Suppressor macrophage treated with lipopolysaccharide for 1 hour (primary cell): ENCODE measurements around the gene SMG7.
"Not testable (repeated sequence)": the region's sequence is repeated elsewhere in the genome, so short reads cannot be mapped to it uniquely, and the experiment has no call there.

Experiments used
- DNase-seq, 3 donors: peaks; one replicate each; pipeline ENCODE4 v3.0.0-alpha.2; 2020 to 2022

Gene SMG7, protein sequence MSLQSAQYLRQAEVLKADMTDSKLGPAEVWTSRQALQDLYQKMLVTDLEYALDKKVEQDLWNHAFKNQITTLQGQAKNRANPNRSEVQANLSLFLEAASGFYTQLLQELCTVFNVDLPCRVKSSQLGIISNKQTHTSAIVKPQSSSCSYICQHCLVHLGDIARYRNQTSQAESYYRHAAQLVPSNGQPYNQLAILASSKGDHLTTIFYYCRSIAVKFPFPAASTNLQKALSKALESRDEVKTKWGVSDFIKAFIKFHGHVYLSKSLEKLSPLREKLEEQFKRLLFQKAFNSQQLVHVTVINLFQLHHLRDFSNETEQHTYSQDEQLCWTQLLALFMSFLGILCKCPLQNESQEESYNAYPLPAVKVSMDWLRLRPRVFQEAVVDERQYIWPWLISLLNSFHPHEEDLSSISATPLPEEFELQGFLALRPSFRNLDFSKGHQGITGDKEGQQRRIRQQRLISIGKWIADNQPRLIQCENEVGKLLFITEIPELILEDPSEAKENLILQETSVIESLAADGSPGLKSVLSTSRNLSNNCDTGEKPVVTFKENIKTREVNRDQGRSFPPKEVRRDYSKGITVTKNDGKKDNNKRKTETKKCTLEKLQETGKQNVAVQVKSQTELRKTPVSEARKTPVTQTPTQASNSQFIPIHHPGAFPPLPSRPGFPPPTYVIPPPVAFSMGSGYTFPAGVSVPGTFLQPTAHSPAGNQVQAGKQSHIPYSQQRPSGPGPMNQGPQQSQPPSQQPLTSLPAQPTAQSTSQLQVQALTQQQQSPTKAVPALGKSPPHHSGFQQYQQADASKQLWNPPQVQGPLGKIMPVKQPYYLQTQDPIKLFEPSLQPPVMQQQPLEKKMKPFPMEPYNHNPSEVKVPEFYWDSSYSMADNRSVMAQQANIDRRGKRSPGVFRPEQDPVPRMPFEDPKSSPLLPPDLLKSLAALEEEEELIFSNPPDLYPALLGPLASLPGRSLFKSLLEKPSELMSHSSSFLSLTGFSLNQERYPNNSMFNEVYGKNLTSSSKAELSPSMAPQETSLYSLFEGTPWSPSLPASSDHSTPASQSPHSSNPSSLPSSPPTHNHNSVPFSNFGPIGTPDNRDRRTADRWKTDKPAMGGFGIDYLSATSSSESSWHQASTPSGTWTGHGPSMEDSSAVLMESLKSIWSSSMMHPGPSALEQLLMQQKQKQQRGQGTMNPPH

DNA sequence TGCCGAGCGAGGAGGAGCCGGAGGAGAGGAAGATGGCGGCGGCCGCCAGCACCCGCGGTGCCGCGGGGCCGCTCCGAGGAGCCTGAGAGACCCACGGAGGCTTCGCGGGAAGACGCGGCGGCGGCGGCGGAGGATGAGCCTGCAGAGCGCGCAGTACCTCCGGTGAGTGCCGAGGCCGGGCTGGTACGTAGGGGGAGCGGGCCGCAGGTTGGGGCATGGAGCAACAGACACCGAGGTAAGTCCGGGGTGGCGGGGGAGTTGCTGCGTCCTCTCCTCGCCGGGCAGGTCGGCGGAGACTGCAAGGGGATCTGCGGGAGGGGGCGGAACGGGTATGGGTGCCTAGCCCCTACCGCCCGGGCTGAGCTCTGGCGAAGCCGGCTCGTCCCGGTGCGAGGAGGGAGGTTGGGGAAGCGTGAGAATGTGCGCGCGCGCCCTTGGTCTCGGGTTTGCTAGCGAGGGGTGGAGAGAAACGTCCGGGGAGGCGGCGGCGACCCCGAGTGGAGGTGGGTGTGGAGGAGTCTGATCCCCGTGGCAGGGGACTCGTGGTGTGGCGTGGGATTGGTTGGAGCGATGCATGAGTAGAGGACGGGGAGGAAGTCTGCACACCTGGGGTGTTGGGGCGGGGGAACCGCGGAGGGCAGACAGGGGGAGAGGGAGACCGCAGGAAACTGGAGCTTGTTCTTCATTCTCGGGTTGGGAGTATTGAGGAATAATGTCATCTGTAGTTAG lies at the start of gene SMG7:
Gene SMG7 (plus strand): TSS at position 12 of the 729 bp plus-strand sequence. CDS start 122 bp downstream, at position 134.
- DNase-seq = peak; percentile 39 to 73 (median 41)

DNA sequence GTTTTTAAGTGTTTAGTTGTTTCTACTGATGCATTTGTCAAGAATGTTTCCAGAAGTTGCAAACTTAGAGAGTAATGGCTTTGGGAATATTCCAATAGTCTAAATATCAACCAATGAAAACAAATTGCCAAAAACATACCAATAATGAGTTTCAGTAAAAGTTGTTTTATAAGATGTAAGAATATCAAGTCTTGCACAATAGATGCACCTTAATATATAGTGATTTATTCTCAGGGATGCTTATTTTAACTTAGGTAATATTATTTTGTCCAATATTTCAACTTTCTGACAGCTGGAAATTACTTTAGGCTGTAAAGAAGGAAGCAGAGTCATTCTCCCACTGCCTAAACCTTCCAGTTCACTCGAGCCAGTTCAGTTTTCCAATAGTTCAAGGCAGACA lies 48.8 kb upstream of the SMG7 start:
- DNase-seq = no peak

DNA sequence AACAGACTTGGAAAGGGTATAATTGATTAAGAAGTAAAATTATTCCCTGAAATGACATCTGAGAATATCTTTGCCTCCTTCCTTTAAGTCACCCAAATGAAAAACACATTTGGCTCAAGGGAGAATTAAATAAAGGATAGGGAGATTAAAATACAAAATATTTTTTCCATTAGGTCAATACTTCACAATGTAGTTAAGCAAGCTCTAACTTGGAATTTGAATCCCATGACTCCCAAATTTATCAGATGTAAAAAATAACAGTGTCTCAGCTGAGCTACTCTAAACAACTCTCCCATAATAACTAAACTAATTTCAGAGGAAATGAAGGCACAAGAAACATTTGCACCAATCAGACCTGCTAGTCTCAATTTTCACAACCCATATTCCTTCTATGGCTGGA lies 47.6 kb upstream of the SMG7 start:
- no peak for DNase-seq

DNA sequence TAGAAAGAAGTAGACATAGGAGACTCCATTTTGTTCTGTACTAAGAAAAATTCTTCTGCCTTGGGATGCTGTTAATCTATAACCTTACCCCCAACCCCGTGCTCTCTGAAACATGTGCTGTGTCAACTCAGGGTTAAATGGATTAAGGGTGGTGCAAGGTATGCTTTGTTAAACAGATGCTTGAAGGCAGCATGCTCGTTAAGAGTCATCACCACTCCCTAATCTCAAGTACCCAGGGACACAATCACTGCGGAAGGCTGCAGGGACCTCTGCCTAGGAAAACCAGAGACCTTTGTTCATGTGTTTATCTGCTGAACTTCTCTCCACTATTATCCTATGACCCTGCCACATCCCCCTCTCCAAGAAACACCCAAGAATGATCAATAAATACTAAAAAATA lies 44.7 kb upstream of the SMG7 start:
- DNase-seq = not testable (repeated sequence)

DNA sequence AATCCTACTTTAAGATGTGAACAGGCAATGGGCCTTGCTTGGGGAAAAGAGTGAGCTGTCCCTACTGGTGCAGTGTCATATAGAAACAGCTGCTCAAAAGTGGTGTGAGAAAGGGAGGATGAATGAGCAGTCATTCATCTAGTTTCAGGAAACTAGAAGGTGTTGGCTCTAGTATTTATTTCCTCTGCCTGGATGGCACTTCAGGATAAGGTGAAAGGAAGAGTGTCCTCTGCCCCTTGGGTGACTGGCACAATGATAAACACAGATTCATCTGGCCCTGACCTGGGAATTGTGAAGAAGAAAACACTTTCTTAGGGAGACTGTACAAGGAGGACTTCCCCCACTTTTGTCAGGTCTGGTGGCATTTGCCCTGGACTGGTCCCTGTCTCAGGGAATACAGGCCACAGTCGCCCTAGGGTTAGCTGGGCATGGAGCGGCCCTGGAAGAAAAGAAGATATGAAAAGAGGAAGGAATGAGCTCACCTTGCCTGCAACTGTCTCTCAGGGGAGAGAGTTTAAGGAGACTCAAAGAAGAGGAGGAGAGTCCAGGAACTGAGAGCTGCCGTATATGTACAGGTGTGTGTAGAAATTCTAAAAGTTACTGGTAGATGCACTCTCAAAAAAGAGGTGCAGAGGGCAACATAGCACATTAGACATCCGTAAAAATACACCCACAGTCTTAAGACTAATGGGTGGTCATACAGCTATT lies 40.3 kb upstream of the SMG7 start:
- DNase-seq = no peak

DNA sequence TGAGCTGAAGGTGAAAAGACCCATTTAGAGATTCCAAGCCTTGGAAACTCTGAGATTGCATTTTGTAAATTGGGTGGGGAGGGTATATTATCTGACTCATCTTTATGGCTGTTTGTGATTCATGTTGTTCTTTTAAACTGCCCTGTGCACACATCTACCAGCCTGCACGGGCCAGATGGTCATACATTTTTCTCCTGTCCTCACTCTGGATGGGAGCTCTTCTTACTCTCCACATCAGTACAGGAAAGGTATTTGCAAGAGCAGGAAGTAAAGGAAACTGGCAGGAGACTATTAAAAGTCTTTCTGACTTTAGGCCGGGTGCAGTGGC lies 39.8 kb upstream of the SMG7 start:
- DNase-seq = no peak

DNA sequence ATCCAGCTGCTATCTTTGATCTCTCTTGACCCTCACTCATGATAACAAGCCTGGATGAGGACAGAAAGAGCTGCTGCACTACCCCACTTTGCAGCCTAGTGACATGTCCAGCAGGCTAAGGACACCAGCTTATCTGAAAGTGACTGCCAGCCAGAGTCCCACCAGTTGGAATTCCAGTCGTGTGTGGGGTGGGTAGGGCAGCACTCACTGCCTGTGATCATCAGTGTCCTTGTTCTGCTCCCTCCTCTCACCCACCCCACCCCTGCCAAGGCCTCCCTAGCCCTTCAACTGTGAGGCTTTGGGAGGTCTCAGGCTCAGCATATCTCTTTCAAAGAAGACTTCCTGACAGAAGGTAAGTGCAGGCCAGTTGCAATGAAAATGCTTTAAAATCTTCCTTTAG lies 38.6 kb upstream of the SMG7 start:
- no peak for DNase-seq

DNA sequence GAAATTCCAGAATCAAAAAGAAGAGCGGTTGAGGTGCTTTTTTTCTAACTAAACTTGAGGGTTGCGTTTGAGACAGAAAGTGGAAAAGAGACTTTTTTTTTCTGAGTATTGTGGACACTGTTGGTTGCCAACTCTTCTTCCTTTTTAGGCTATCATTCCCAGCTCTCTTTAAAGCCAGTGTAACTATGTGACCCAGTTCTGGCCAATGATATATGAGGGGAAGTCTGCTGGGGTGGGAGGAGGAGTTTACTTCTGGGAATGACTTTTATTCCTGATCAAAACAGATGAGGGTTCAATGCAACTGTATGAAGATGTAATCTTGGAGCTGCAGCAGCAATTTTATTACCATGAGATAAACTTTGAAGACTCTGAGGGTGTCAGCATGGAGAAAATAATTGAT lies 36.8 kb upstream of the SMG7 start:
- no peak for DNase-seq

DNA sequence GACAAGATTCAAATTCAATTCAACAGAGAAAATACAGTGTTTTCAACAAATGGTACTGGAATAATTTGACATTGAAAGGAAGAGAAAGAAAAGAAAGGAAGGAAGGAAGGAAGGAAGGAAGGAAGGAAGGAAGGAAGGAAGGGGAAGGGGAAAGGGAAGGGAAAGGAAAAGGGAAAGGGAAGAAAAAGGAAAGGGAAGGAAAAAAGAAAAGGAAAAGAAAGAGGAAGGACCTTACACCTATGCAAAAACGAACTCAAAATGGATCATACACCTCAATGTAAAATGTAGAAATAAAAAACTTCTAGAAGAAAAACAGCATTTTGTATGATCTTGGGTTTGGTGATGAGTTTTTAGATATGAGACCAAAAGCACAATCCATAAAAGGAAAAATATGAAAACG lies 34.2 kb upstream of the SMG7 start:
- DNase-seq = no peak

DNA sequence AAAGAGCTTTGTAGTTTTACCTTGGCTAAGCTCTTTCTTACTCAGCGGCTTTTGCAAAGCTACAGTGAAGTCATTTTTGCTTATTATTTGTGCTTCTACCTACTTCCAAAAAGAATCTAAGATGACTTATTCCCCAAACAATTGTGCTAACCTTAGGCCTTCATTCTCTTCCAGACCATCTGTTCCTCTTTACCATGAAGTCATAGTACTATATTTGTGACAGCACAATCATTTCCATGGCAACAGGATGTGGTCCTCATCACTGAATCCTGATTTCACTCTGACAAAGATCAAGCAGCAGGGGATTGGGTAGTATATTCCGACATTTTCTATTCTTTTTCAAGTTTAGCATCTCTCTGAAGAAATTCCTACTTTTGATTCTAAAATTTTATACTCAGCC lies 29.3 kb upstream of the SMG7 start:
- DNase-seq = no peak

DNA sequence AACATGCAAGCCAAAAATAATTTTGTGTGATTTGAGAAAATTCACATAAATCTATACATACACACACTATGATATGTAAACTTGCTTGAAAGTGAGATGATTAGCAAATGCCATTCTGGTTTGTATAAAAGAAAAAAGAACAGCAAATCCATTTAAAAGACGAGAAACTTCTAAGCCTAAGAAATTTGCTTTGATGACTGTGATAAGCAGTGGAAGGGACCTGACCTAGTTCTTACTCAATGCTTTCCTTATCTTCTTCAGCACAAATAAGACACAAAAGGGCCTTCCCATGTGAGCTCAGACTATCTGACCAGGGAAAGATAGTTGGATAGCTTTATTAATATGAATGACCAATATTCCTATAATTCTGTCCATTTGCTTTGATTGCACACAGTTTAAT lies 28.8 kb upstream of the SMG7 start:
- DNase-seq = no peak

DNA sequence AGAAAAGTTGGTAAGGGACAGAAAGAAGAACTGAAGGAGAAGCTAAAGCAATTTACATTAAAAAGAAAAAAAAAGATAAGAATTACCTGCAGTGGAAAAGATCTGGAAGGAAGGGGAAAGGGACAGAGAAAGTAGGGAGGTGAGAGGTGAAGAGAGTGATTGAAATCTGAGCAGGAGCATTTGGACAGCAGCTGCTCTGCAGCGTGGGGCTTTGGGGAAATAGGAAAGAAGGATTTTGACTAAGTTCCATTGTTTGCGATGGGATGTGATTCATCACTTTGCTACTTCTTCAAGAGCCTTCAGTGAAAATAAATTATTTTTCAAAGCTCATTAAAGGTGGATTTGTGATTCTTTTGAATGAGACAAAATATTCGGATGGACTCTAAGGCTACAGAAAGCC lies 28.1 kb upstream of the SMG7 start:
- no peak for DNase-seq

DNA sequence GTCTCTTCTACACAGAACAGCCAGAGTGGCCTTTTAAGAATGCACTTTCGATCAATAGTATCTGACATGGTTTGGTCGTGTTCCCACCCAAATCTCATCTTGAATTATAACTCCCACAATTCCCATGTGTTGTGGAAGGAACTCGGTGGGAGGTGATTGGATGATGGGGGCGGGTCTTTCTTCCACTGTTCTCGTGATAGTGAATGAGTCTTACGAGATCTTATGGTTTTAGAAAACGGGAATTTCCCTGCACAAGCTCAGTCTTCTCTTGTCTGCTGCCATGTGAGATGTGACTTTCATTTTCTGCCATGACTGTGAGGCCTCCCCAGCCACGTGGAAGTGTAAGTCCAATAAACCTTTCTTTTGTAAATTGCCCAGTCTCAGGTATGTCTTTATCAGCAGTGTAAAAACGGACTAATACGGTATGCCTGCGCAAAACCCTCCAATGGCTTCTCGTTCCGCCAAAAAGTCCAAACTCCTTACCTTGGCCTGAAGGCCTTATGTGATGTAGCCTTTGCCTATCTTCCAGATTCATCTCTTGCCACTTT lies 23.0 kb upstream of the SMG7 start:
- DNase-seq = no peak

DNA sequence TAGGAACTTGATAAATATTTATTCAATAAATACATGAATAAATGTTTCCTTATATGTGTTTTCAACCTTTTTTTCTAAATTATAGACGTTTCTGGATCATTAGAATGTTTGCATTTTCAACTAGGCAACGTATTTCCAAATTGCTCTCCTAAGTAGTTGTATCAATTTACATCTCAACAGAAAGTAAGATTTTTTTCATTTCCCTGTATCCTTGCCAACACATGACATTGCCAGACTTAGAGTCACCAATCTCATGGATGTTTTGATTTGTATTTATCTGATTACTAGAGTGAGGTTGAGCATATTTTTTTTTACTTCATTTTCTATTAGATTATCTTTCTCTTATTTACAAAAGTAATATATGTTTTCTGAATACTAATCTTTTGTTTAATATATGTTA lies 22.2 kb upstream of the SMG7 start:
- DNase-seq = no peak

DNA sequence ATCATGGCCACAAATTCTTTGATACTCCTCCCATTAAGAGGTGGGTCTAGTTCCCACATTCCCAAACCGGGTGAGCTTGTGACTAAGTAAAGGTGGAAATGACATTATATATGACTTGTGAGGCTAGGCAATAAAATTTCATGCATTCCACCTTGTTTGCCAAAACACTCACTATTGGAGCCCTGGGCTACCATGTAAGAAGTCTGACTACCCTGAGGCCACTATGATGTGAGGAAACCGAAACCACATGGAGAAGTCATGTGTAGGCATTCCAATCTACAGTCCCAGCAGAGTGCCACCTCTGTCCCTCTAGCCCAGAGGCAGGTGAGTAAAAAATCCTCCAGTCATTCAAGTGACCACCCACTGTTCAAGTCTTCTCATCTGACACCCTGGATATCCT lies 17.9 kb upstream of the SMG7 start:
- DNase-seq = no peak

DNA sequence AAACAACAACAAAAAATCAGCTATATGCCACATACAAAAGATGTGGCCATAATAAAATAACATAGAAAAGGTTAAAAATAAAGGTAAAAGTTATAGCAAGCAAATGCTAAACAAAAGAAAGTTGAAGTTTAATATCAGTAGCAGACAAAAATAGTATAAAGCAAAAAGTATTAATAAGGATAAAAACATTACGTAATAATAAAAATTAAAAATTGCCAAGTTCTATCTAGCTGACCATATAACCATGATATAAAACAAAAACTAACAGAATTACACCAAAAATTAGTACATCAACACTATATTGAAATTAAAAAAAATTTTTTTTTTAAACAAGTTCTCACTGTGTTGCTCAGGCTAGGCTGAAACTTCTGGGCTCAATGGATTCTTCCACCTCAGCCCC lies 15.5 kb upstream of the SMG7 start:
- DNase-seq = no peak

DNA sequence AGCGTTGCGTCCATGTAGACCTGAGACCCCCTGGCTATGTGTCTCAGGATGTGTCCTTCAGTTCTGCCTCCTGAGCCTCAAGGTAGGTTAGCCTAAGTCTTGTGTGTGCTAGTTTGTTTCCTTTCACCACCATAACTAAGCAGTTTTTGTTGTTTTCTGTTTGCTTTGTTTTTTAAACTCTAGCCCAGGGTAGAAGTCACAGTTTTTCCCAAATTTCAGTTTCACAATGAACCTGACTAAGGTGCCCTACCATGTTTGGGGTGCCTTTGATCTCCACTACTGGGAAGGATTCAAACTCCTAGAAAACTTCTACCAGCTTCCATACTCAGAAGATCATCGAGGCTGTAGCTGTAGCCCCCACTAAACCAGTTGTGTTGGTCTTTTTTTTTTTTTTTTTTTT lies 14.8 kb upstream of the SMG7 start:
- no peak for DNase-seq

DNA sequence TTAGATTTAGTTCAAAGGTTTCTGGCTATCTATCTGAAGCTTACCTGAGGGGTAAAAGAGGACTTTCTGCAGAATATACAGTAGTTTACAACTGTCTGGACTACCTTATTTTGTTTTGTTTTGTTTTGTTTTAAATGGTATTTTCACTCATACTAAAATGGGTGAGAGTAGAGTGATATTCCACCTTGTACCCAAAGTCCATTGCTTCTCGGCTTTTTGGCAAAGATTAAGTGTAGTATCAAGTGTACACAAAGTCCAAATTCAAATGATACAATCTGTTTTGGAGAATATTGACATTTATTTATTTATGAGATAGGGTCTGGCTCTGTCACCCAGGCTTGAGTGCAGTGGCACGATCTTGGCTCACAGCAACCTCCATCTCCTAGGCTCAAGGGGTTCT lies 11.7 kb upstream of the SMG7 start:
- no peak for DNase-seq

DNA sequence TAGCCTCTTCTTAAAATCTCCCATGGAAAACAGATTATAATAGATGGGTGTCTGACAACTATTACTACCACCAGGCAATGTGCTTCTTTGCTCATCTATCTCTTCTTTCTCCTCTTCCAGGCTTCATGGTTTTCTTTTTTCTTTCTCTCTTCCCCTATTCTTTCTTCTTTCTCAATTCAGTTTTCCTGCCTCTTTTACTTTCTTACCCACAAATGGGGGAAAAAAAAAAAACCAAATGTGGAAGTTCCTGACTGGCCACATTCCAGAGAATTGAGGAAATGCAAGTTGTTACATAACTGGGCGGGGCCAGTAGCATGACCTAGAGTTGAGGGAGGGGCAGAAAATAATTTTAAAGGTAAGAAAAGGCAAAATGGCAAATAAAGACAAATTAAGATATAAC lies 10.9 kb upstream of the SMG7 start:
- DNase-seq = peak; percentile 82 to 92 (median 91)

DNA sequence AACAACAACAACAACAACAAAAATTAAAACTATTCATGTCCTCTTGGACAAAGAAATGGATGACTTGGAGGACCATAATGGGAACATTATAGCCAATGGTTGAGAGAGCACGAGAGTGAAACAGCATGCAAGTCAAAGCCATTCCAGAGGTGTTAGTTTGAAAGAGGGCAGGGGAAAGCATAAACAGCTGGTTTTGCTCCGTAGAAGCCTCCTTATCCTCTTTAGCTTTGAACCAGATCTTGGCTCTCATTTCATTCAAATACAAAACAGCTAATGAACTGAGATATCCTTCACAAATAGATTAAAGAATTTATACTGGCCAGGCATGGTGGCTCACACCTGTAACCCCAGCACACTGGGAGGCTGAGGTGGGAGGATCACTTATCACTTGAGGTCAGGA lies 8.7 kb upstream of the SMG7 start:
- no peak for DNase-seq

DNA sequence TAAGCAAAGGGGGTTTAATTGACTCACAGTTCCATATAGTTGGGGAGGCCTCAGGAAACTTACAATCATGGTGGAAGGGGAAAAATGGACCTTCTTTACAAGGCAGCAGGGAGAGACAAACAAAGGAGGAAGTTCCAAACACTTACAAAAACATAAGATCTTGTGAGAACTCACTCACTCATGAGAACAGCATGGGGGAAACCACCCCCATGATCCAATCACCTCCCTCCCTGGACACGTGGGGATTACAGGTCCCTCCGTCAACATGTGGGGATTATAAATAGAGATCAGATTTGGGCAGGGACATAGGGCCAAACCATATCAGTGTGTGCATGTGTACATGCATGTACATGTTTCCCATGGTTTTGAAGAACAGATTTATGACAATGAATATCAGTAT lies 5.5 kb upstream of the SMG7 start:
- peak; percentile 68 to 79 (median 75) for DNase-seq

DNA sequence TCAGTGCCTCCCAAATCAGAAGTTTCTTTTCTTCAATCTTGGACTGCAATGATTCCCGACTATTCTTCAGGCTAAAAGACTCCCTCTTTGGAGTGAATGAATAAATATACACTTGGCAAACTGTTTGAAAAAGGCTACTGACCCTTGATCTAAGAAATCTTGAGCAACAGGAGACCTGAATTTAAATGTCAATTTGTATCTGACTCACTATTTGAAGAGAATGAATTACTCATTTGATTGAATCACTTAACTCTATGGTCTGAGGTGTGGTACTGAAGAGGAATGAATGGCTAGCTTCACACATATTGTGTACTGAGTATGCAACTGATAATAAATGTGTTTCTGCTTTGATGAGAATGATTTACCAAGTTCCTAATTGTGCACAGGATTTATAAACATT lies 4.6 kb upstream of the SMG7 start:
- no peak for DNase-seq
